Glutamatergic neuron (in vitro differentiated cells): ENCODE data around the gene NBEAL1. TPM values are rescaled to one million over a fixed set of nuclear protein-coding genes. Genes with fewer than 3 reads are reported as not detected.
"Not testable (repeated sequence)": the region's sequence is repeated elsewhere in the genome, so short reads cannot be mapped to it uniquely, and the experiment has no call there.

Experiments
- DNase-seq: peaks from one replicate; pipeline ENCODE4 v3.0.0; 2022
- H3K27ac Mint-ChIP-seq: one replicate; pipeline ENCODE4 v1.8.0; 2020; ENCODE audit warnings: mild to moderate bottlenecking, mixed read lengths, inconsistent platforms; ENCODE audit not compliant: unreplicated experiment
- H3K27me3 Mint-ChIP-seq: one replicate; pipeline ENCODE4 v1.8.0; 2020; ENCODE audit warnings: mild to moderate bottlenecking, moderate library complexity, mixed read lengths, inconsistent platforms; ENCODE audit not compliant: unreplicated experiment
- H3K36me3 Mint-ChIP-seq: one replicate; pipeline ENCODE4 v1.8.0; 2020; ENCODE audit warnings: mild to moderate bottlenecking, mixed read lengths, inconsistent platforms; ENCODE audit not compliant: unreplicated experiment
- H3K4me1 Mint-ChIP-seq: one replicate; pipeline ENCODE4 v1.8.0; 2020; ENCODE audit warnings: mild to moderate bottlenecking, low read depth, mixed read lengths, inconsistent platforms; ENCODE audit not compliant: unreplicated experiment
- H3K4me3 Mint-ChIP-seq: one replicate; pipeline ENCODE4 v1.8.0; 2020; ENCODE audit warnings: mild to moderate bottlenecking, mixed read lengths, inconsistent platforms; ENCODE audit not compliant: unreplicated experiment
- H3K9me3 Mint-ChIP-seq: one replicate; pipeline ENCODE4 v1.8.0; 2020; ENCODE audit warnings: mild to moderate bottlenecking, moderate library complexity, mixed read lengths, inconsistent platforms; ENCODE audit not compliant: unreplicated experiment
- CTCF ChIP-seq: fragments of 200-600 bp; sonication (generic); IDR thresholded peaks from one replicate; pipeline ENCODE4 v1.5.0; 2021; ENCODE audit not compliant: partially characterized antibody, unreplicated experiment
- long read RNA-seq: library from polyadenylated mRNA; unstranded; transcript quantifications from one replicate; pipeline ENCODE4 v2.0.0, GENCODE V29; 2020; ENCODE audit not compliant: unreplicated experiment
- total RNA-seq: library from RNA; stranded (reverse); fragmentation: NEBNext Ultra II Directional; extraction: Animal tissue kit (Norgen Biotek cat#: 25700); gene quantifications from one replicate; pipeline ENCODE4 v1.2.1, GENCODE V29; 2021; ENCODE audit not compliant: unreplicated experiment

Gene NBEAL1
- total RNA-seq: 19.0 TPM
- long read RNA-seq, partial matches to known transcripts: 3 of 5 reads
- long read RNA-seq, other reads (novel, unspliced or antisense): 1 of 5 reads

DNA sequence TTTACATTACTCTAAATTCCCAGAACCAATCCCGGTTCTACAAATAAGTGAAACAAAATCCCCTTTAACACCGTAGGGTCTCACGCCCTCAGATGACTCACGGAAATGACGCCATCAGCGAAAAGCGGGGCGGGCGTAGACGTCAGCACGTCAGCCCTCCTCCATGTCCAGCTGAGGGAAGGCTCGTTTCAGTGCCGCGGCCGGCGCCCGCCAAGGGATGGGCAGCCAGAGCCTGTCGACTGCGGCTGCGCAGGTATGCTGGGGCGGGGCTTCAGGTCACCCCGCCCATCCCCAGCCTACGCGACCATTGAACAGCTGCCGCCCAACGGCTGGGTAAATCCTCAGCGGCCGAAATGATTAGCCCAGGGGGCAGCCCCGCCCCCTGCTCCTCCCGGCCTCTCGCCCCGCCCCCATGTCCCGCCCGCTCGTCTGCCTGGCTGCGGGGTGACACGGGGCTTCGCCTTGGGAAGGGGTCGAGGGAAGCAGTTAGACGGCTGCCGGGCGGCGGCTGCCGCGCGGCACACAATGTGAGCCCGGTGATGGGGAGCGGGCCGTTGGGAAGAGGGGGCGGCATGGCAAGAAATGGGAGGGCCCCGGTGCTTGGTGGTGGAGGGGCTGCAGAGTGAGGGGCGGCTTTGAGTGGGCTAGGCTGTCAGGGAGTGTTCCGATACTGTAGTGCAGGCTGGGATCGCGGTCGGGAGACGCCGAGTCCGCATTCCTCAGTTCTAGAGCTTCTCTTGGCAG is at the start of gene NBEAL1:
Gene NBEAL1, plus strand, starts transcription at position 420 of the 744 bp plus-strand sequence. CDS start 1,510 bp downstream, outside the sequence.
- H3K4me1 Mint-ChIP-seq: peaks cover 16% of the 10 kb centered on the region
- no peaks in the 10 kb centered on the region for H3K36me3 Mint-ChIP-seq
- H3K27ac Mint-ChIP-seq: peak within 1 kb of the TSS; percentile 85
- DNase-seq: peak; percentile 99
- TF ChIP-seq CTCF: no peak
- peaks cover 2% of the 10 kb centered on the region for H3K9me3 Mint-ChIP-seq
- peaks cover 9% of the 10 kb centered on the region for H3K27me3 Mint-ChIP-seq
- H3K4me3 Mint-ChIP-seq: peak within 1 kb of the TSS; percentile 85

DNA sequence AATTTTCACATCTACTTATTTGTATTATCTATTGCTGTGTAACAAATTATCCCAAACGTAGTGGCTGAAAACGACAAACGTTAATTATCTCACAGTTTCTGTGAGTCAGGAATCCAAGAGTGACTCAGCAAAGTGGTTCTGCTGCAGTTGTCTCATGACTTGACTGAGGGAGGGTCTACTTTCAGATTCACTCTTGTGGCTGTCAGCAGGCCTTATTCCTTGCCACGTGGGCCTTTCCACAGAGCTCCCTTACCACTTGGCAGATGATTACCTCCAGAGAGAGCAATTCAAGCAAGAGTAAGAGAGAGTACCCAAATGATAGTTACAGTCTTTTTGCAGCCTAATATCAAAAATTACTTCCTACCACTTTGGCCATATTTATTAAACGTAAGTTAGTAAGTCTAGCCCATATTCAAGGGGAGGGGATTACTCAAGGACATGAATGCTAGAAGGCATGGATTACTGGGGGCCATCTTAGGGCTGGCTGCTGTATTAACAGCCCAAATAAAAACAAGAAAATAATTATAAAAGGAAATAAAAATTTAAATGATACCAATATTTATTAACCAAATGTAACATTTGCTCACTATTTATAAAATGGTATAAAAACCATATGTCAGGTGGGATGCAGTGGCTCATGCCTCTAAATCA is 48.7 kb upstream of the NBEAL1 start:
- Mint-ChIP-seq H3K9me3 (no peaks in the 10 kb centered on the region), H3K36me3 (no peaks in the 10 kb centered on the region), H3K4me3 (no peak overlapping the region), H3K27ac (peak overlapping the region; percentile 52), H3K4me1 (no peaks in the 10 kb centered on the region), H3K27me3 (no peaks in the 10 kb centered on the region)
- no peak for TF ChIP-seq CTCF
- no peak for DNase-seq

- H3K4me1 Mint-ChIP-seq, H3K36me3 Mint-ChIP-seq, DNase-seq, H3K4me3 Mint-ChIP-seq, H3K27ac Mint-ChIP-seq, H3K27me3 Mint-ChIP-seq, H3K9me3 Mint-ChIP-seq: not testable (repeated sequence)
Measured at GRCh38 chr2:202969404-202969803, 45.3 kb upstream of the NBEAL1 start.

DNA sequence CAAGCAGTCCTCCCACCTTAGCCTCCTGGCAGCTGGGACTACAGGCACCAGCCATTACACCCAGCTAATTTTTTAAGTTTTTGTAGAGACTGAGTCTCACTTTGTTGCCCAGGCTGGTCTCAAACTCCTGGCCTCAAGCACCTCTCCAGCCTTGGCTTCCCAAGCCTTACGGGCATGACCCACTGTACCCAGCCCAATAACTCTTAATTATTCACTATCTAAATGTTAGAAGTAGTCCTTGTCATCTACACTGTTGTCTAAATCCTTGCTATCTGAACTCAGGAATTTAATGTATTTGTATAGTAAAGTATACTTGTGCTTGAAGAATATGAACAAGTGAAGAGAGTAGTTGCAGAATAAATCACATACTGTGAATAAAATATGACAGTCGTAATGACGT is 37.9 kb upstream of the NBEAL1 start:
- Mint-ChIP-seq H3K4me1 (no peaks in the 10 kb centered on the region), H3K9me3 (no peaks in the 10 kb centered on the region), H3K27ac (no peak overlapping the region), H3K36me3 (peaks cover 4% of the 10 kb centered on the region), H3K4me3 (no peak overlapping the region), H3K27me3 (peaks cover 2% of the 10 kb centered on the region)
- DNase-seq: no peak
- no peak for TF ChIP-seq CTCF

- no peak overlapping the region for H3K4me3 Mint-ChIP-seq
- no peaks in the 10 kb centered on the region for H3K9me3 Mint-ChIP-seq
- peaks cover 4% of the 10 kb centered on the region for H3K36me3 Mint-ChIP-seq
- H3K4me1 Mint-ChIP-seq: no peaks in the 10 kb centered on the region
- no peak overlapping the region for H3K27ac Mint-ChIP-seq
- no peak for DNase-seq
- TF ChIP-seq CTCF: no peak
- H3K27me3 Mint-ChIP-seq: no peaks in the 10 kb centered on the region
Measured at GRCh38 chr2:202982779-202983491, 31.7 kb upstream of the NBEAL1 start.
